ENCODE measurements around the gene WDFY3. TPM values are rescaled to one million over a fixed set of nuclear protein-coding genes. Genes with fewer than 3 reads are reported as not detected.

The WDFY3 gene
- polyA plus RNA-seq, 1 donor, result 28.9 TPM

DNA sequence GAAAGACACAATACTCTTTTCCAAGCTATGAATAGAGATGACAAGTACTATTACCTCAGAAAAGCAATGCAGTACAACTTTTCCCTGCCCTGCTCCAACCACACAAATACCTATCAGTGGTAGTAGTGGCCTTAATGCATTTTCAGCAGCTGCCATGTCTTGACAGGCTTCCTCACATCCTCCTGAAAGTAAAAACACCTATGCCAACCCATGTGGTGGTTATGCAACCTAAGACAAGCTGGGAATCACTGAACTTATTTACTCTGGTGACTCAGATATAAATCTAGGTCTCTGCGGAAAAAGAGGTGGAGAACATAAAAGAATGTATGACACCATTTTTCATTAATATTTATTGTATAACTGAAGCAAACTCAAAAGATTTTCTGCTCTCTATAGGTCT lies 14.5 kb downstream of the WDFY3 start:
- Histone ChIP-seq H3K27ac (ENCODE audit: low read length) (no peak overlapping the region), H3K36me3 (ENCODE audit: control insufficient read depth, insufficient read depth, low read length) (no peaks in the 10 kb centered on the region), H3K4me3 (ENCODE audit: low read length) (no peak overlapping the region), H3K4me1 (ENCODE audit: control insufficient read depth, insufficient read depth, low read length) (peaks cover 3% of the 10 kb centered on the region), H3K9me3 (ENCODE audit: control insufficient read depth, low read depth, low read length) (no peaks in the 10 kb centered on the region), H3K27me3 (ENCODE audit: control insufficient read depth, insufficient read depth, low read length) (no peaks in the 10 kb centered on the region)
- no peak for DNase-seq
- WGBS (ENCODE audit: insufficient coverage, low lambda C conversion rate), result 33% methylated on average over 1 of the region's 1 CpG

DNA sequence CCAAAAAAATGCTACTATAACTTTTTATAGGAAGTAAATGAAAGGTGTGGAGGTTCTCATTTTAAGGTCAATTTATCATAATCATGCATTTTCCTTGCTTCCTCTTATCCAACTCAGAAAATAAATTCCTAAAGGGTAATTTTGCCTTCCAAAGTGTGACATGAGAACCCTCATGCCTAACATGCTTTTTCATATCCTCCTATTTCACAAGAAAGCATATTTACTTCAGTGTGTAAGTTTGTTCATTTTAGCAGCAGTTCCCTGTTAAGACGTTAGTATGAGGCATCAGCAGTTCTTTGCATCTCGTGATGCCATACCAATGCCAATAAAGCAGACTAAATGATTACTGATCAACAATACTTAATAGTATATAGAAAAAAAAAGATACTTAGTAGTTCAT lies 18.4 kb downstream of the WDFY3 start:
- no CpG with 5 or more reads among the region's 2 CpGs for WGBS (ENCODE audit: insufficient coverage, low lambda C conversion rate)
- Histone ChIP-seq H3K27me3 (ENCODE audit: control insufficient read depth, insufficient read depth, low read length) (no peaks in the 10 kb centered on the region), H3K27ac (ENCODE audit: low read length) (no peak overlapping the region), H3K4me1 (ENCODE audit: control insufficient read depth, insufficient read depth, low read length) (no peaks in the 10 kb centered on the region), H3K4me3 (ENCODE audit: low read length) (no peak overlapping the region), H3K36me3 (ENCODE audit: control insufficient read depth, insufficient read depth, low read length) (no peaks in the 10 kb centered on the region), H3K9me3 (ENCODE audit: control insufficient read depth, low read depth, low read length) (no peaks in the 10 kb centered on the region)
- DNase-seq, result no peak

DNA sequence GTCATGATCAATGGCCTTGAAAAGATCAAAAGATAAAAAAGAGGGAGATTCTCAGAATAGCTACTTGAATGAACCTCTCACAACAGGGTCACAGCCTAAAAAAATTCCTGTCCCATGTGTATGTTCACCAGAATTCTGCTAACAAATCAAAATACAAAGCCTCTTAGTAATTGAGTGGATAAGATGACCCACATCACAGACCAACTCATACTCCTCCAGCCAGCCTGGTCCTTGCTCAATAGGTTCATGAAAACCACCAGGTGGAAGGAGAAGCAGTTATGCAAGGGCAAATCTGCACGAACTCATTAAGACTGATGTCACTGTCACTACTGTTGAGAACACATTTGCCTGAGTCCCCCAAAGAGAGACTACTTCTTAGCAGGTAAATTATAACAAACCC lies 21.5 kb downstream of the WDFY3 start:
- H3K4me3 ChIP-seq (ENCODE audit: low read length), result no peak overlapping the region
- H3K36me3 ChIP-seq (ENCODE audit: control insufficient read depth, insufficient read depth, low read length), result no peaks in the 10 kb centered on the region
- no CpG with 5 or more reads among the region's 1 CpG for WGBS (ENCODE audit: insufficient coverage, low lambda C conversion rate)
- no peaks in the 10 kb centered on the region for H3K27me3 ChIP-seq (ENCODE audit: control insufficient read depth, insufficient read depth, low read length)
- H3K9me3 ChIP-seq (ENCODE audit: control insufficient read depth, low read depth, low read length), result peaks cover 20% of the 10 kb centered on the region
- DNase-seq, result no peak
- H3K4me1 ChIP-seq (ENCODE audit: control insufficient read depth, insufficient read depth, low read length), result no peaks in the 10 kb centered on the region
- no peak overlapping the region for H3K27ac ChIP-seq (ENCODE audit: low read length)

DNA sequence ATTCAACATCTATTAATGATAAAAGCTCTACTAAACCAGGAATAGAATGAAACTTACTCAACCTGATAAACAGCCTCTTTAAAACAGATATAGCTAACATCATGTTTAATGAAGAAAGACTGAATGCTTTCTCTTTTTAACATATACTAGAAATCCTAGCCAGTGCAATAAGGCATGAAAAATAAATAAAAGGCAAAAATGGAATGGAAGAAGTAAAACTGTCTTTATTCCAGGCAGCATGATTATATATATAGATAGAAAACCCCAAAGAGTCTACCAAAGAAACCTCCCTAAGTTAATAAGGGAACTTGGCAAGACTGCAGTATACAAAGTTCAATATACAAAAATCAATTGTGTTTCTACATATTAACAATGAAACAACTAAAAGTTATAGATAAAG lies 25.5 kb downstream of the WDFY3 start:
- no peak overlapping the region for H3K27ac ChIP-seq (ENCODE audit: low read length)

DNA sequence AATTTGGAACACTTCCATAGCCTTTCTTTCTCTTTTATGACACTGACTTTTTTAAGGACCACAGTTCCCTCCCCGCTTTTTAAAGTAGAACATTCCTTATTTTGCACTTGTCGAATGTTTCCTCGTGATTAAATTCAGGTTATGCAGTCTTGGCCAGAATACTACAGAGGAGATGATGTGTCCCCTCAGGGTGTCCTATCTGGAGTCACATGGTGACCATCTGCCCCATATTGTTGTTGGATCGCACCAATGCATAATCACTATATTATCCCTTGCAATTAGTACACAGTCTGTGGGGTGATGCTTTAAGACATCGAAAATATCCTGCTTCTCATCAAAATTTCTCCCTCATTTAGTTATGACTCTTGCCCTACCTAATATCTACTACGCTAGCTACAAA lies 27.4 kb downstream of the WDFY3 start:
- Histone ChIP-seq H3K4me1 (ENCODE audit: control insufficient read depth, insufficient read depth, low read length) (no peaks in the 10 kb centered on the region), H3K27ac (ENCODE audit: low read length) (no peak overlapping the region), H3K27me3 (ENCODE audit: control insufficient read depth, insufficient read depth, low read length) (no peaks in the 10 kb centered on the region), H3K4me3 (ENCODE audit: low read length) (no peak overlapping the region), H3K36me3 (ENCODE audit: control insufficient read depth, insufficient read depth, low read length) (no peaks in the 10 kb centered on the region), H3K9me3 (ENCODE audit: control insufficient read depth, low read depth, low read length) (peaks cover 20% of the 10 kb centered on the region)
- no peak for DNase-seq
- WGBS (ENCODE audit: insufficient coverage, low lambda C conversion rate), result 83% methylated on average over 1 of the region's 6 CpGs

More for the DNA sequence above, 25.5 kb downstream of the WDFY3 start:
- no peaks in the 10 kb centered on the region for H3K27me3 ChIP-seq (ENCODE audit: control insufficient read depth, insufficient read depth, low read length)
- DNase-seq, result no peak
- H3K4me1 ChIP-seq (ENCODE audit: control insufficient read depth, insufficient read depth, low read length), result no peaks in the 10 kb centered on the region
- H3K4me3 ChIP-seq (ENCODE audit: low read length), result no peak overlapping the region
- no peaks in the 10 kb centered on the region for H3K36me3 ChIP-seq (ENCODE audit: control insufficient read depth, insufficient read depth, low read length)
- peaks cover 20% of the 10 kb centered on the region for H3K9me3 ChIP-seq (ENCODE audit: control insufficient read depth, low read depth, low read length)

DNA sequence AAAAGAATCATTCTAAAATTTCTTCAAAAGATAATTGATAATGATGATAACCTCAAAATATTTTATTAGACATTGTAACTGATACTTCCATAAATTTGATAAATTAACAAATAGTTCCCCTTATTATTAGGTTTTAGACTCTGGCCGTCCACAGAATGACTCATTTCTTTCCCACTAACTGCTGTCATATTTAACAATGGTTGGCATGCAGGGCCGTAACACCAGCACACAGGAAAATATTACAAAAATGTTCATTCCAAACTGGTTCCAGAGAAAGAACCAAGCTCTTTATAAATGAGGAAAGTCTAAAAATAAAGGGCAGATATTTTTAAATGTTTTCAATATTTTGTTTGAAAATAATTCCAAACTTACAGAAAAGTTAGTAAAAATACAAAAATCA lies 28.2 kb downstream of the WDFY3 start:
- no peaks in the 10 kb centered on the region for H3K36me3 ChIP-seq (ENCODE audit: control insufficient read depth, insufficient read depth, low read length)
- H3K4me3 ChIP-seq (ENCODE audit: low read length), result no peak overlapping the region
- no peak overlapping the region for H3K27ac ChIP-seq (ENCODE audit: low read length)
- H3K9me3 ChIP-seq (ENCODE audit: control insufficient read depth, low read depth, low read length), result peaks cover 20% of the 10 kb centered on the region
- H3K27me3 ChIP-seq (ENCODE audit: control insufficient read depth, insufficient read depth, low read length), result no peaks in the 10 kb centered on the region
- H3K4me1 ChIP-seq (ENCODE audit: control insufficient read depth, insufficient read depth, low read length), result no peaks in the 10 kb centered on the region
- no peak for DNase-seq
- WGBS (ENCODE audit: insufficient coverage, low lambda C conversion rate), result no CpG with 5 or more reads among the region's 2 CpGs

DNA sequence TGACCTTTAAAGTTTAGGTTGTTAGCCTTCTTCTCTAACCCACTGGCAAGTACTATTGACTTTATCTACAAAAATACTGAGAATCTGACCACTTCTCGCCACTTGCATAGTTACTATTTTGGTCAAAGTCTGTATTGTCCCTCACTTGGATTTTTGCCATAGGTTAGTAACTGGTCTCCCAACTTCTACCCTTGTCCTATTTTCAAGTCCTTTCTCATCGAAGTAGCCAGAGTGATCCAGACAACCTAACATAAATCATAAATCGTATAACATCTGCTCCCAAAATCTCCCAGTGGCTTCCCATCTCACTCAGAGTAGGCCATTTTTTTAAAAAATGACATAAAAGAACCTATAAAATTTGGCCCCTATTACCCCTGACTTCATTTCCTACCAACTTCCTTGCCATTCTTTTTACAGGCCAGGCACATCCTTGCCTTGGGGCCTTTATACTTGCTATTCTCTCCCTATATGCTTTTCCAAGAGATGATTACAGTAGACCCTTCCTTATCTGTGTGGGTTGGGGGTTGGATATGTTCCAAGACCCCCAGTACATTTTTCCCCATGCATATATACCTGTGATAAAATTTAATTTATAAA lies 29.0 kb downstream of the WDFY3 start:
- no peak for DNase-seq
- Histone ChIP-seq H3K36me3 (ENCODE audit: control insufficient read depth, insufficient read depth, low read length) (no peaks in the 10 kb centered on the region), H3K9me3 (ENCODE audit: control insufficient read depth, low read depth, low read length) (peaks cover 20% of the 10 kb centered on the region), H3K4me3 (ENCODE audit: low read length) (no peak overlapping the region), H3K27ac (ENCODE audit: low read length) (no peak overlapping the region), H3K4me1 (ENCODE audit: control insufficient read depth, insufficient read depth, low read length) (no peaks in the 10 kb centered on the region), H3K27me3 (ENCODE audit: control insufficient read depth, insufficient read depth, low read length) (no peaks in the 10 kb centered on the region)
- no CpG with 5 or more reads among the region's 3 CpGs for WGBS (ENCODE audit: insufficient coverage, low lambda C conversion rate)

DNA sequence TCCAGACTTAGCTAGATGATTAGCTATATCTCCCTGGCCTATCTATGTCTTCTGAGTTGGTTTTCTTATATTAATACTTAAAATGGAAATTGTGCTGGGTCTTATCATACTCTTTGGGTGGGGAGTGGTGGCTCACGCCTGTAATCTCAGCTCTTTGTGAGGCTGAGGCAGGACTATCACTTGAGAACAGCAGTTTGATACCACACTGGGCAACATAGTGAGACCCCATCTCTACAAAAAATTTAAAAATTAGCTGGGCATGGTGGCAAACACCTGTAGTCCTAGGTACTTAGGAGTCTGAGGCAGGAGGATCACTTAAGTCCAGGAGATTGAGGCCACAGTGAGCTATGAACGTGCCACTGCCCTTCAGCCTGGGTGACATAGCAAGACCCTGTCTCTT lies 30.4 kb downstream of the WDFY3 start:
- H3K4me3 ChIP-seq (ENCODE audit: low read length), result no peak overlapping the region
- H3K27me3 ChIP-seq (ENCODE audit: control insufficient read depth, insufficient read depth, low read length), result no peaks in the 10 kb centered on the region
- no peak for DNase-seq
- H3K27ac ChIP-seq (ENCODE audit: low read length), result no peak overlapping the region
- H3K4me1 ChIP-seq (ENCODE audit: control insufficient read depth, insufficient read depth, low read length), result no peaks in the 10 kb centered on the region
- H3K9me3 ChIP-seq (ENCODE audit: control insufficient read depth, low read depth, low read length), result peaks cover 8% of the 10 kb centered on the region
- H3K36me3 ChIP-seq (ENCODE audit: control insufficient read depth, insufficient read depth, low read length), result peaks cover 4% of the 10 kb centered on the region
- 100% methylated on average over 1 of the region's 2 CpGs for WGBS (ENCODE audit: insufficient coverage, low lambda C conversion rate)

DNA sequence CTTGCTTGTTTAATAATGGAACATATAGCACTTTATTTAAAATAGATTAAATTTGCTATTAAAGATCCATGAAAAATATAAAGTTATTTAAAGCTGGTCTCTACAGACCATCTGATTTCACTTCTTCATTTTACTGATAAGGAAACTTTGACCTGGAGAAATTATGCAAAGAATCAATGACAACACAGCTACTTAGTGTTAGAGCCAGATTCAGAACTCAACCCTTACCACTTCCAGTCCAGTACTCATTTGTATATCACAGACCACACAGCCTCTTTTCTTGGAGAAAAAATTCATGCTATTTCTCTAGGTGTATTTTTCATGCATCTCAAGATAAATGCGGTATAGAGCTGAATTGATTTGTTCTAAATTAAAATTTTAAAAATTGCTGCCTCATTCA lies 34.0 kb downstream of the WDFY3 start:
- H3K4me3 ChIP-seq (ENCODE audit: low read length), result no peak overlapping the region
- no peaks in the 10 kb centered on the region for H3K9me3 ChIP-seq (ENCODE audit: control insufficient read depth, low read depth, low read length)
- H3K4me1 ChIP-seq (ENCODE audit: control insufficient read depth, insufficient read depth, low read length), result no peaks in the 10 kb centered on the region
- H3K27ac ChIP-seq (ENCODE audit: low read length), result no peak overlapping the region
- DNase-seq, result no peak
- WGBS (ENCODE audit: insufficient coverage, low lambda C conversion rate), result no CpG with 5 or more reads among the region's 1 CpG
- no peaks in the 10 kb centered on the region for H3K27me3 ChIP-seq (ENCODE audit: control insufficient read depth, insufficient read depth, low read length)
- peaks cover 13% of the 10 kb centered on the region for H3K36me3 ChIP-seq (ENCODE audit: control insufficient read depth, insufficient read depth, low read length)

DNA sequence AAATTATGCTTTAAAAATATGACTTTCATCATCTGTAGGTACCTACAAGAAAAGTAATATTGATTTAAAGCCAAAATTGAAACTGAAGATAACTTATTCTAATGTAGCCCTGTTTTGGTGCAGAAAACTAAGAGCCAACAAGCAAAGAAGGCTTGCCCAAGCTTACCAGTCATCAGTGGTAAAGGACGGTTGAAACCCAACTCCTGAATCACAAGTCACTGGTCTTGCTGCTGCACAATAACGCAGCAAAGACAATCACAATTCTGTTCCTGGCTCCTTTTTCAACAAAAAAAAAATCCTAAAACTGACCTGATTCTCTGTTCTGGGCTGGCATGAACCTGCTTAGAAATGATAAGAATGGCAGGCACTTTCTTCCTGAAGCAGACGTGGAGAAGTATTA lies 34.5 kb downstream of the WDFY3 start:
- Histone ChIP-seq H3K27ac (ENCODE audit: low read length) (no peak overlapping the region), H3K4me1 (ENCODE audit: control insufficient read depth, insufficient read depth, low read length) (no peaks in the 10 kb centered on the region), H3K36me3 (ENCODE audit: control insufficient read depth, insufficient read depth, low read length) (peaks cover 13% of the 10 kb centered on the region), H3K9me3 (ENCODE audit: control insufficient read depth, low read depth, low read length) (no peaks in the 10 kb centered on the region), H3K27me3 (ENCODE audit: control insufficient read depth, insufficient read depth, low read length) (no peaks in the 10 kb centered on the region), H3K4me3 (ENCODE audit: low read length) (no peak overlapping the region)
- WGBS (ENCODE audit: insufficient coverage, low lambda C conversion rate), result 100% methylated on average over 1 of the region's 3 CpGs
- DNase-seq, result no peak

DNA sequence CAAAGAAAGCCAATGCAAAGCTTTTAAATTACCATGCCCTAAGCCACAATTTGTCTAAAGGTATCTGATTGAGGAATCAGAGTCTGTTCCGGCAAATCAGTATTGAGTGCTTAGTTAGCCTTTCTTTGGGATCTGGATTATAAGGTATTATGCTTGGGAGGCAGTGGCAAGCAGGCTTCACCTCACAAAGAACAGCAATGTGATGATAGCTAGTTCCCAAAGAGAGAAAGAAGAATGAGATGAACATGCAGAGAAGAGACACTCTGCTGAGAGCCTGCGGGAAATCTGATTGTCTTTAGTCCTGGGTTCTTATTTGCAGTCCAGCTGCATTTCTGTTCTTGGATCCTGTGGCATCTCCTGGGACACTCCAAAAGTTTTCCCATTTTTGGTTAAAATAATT lies 35.2 kb downstream of the WDFY3 start:
- 100% methylated on average over 2 of the region's 2 CpGs for WGBS (ENCODE audit: insufficient coverage, low lambda C conversion rate)

More for the DNA sequence above, 35.2 kb downstream of the WDFY3 start:
- no peak overlapping the region for H3K27ac ChIP-seq (ENCODE audit: low read length)
- no peak overlapping the region for H3K4me3 ChIP-seq (ENCODE audit: low read length)
- no peaks in the 10 kb centered on the region for H3K27me3 ChIP-seq (ENCODE audit: control insufficient read depth, insufficient read depth, low read length)
- DNase-seq, result no peak
- H3K4me1 ChIP-seq (ENCODE audit: control insufficient read depth, insufficient read depth, low read length), result no peaks in the 10 kb centered on the region
- peaks cover 13% of the 10 kb centered on the region for H3K36me3 ChIP-seq (ENCODE audit: control insufficient read depth, insufficient read depth, low read length)
- H3K9me3 ChIP-seq (ENCODE audit: control insufficient read depth, low read depth, low read length), result no peaks in the 10 kb centered on the region
